Measurements from ENCODE around the gene ZNF341.
"Not testable (repeated sequence)": the region's sequence is repeated elsewhere in the genome, so short reads cannot be mapped to it uniquely, and the experiment has no call there.

ZNF341 gene

DNA sequence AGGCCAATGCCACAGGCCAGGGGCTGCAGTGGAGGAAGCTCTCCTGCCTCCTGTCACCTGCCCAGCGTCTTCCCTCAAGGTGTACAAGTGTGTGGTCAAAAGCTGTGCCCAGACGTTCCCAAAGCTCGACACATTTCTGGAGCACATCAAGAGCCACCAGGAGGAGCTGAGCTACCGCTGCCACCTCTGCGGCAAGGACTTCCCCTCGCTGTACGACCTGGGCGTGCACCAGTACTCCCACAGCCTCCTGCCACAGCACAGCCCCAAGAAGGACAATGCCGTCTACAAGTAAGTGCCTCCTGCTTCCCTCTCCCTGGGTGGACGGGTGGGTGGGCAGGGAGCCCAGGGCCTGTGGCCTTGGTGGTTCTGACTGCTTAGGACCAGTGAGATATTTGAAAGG lies 38.2 kb downstream of the ZNF341 start:
- no peak for DNase-seq (ENCODE audit: low read depth in 2 of 2)

- no peak for DNase-seq (ENCODE audit: low read depth in 2 of 2)
Observed at GRCh38 chr20:33771938-33772337, 40.1 kb downstream of the ZNF341 start.

GRCh38 chr20:33772439-33772838 lies 40.6 kb downstream of the ZNF341 start:
- DNase-seq (ENCODE audit: low read depth in 2 of 2): no peak

DNA sequence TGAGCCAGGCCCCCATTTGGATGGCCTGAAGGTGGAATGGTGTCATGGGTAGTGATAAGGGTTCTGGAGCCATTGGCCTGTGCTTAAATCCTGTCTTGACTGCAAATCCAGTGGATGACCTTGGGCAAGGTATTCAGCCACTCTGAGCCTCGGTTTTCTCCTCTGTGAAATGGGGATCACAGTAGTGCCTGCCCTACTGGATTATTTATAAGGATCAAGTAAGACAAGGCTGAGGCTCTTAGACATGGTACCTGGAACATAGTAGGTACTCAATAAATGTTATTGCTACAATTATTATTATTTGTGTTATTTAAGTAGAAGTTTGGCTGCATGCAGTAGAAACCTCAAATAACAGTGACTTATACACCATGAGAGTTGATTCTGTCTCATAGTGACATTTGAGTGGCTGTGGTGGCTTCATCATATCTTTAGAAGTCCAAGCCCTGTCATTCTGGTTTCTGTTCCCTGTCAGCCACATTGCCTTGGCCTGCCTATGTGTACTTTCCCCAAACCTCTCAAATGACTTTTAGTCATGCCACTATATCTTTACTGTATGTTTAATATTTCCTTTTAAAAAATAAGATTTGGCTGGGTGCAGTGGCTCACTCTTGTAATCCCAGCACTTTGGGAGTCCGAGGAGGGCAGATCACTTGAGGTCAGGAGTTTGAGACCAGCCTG lies 41.8 kb downstream of the ZNF341 start:
- no peak for DNase-seq (ENCODE audit: low read depth in 2 of 2)

DNA sequence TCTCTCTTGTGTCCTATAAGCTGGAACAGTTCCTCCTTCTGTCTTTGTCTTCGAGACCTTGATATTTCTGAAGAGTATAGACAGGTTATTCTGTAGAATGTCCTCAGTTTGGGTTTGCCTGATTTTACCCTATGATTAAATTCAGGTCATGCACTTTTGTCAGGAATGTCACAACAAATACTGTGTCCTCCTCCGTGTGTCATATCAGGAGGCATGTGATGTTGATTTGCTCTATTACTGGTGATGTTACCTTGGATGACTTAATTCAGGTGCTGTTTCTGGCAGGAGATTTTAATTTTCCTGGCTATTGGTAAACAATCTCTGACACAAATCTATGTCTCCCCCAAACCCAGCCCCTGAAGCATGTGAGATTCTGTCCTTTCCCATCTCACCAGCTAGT lies 46.0 kb downstream of the ZNF341 start:
- DNase-seq (ENCODE audit: low read depth in 2 of 2): no peak

DNA sequence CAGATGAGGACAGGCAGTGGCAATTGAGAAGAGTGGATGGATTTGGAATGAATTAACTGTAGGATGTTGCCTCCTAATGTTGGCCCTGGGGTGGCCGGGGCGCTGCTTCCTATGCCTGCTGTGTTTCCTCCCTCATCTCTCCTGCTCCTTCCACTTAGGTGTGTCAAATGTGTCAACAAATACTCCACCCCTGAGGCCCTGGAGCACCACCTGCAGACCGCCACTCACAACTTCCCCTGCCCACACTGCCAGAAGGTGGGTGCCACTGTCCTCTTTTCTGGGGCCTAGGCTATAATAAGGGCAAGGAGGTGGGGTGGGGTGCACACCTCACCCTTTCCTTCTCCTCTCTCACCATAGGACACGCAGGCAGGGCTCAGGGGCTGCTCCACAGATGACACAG lies 49.3 kb downstream of the ZNF341 start:
- DNase-seq (ENCODE audit: low read depth in 2 of 2): no peak

DNA sequence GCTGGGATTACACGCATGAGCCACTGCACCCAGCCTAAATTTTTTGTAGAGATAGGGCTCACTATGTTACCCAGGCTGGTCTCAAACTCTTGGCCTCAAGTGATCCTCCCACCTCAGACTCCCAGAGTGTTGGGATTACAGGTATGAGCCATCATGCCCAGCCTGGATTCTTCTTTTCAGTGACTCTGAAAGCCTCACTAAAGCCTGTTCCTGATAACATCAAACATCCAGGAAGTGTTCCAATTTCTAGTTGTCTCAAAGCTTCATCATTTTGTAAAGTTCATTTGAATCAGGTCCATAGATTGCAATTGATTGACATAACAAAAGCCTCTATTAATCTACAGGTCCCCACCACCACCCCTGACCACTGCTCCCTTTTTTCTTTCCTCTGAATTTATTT lies 50.1 kb downstream of the ZNF341 start:
- DNase-seq (ENCODE audit: low read depth in 2 of 2): no peak

- no peak for DNase-seq (ENCODE audit: low read depth in 2 of 2)
Observed at GRCh38 chr20:33783256-33783655, 51.5 kb downstream of the ZNF341 start.

- no peak for DNase-seq (ENCODE audit: low read depth in 2 of 2)
Observed at GRCh38 chr20:33783818-33784217, 52.0 kb downstream of the ZNF341 start.

DNA sequence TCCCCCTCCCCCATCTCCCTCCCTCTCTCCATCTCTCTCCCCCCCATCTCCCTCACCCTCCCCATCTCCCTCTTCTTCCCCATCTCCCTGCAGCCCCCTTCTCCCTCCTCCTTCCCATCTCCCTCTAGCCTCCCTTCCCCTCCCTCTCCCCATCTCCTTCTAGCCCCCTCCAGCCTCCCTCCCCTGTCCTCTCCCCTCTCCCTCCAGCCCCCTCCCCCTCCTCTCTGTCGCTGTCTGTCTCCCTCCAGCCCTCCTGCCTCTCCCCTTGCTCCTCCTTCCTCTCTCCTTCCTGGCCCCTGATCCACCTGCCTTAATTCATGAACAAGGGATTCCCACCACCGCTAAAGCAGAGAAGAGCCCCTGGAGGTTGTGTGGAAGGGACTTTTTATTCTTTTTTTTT lies 52.4 kb downstream of the ZNF341 start:
- DNase-seq (ENCODE audit: low read depth in 2 of 2): no peak

- no peak for DNase-seq (ENCODE audit: low read depth in 2 of 2)
Observed at GRCh38 chr20:33785503-33785902, 53.7 kb downstream of the ZNF341 start.

- no peak for DNase-seq (ENCODE audit: low read depth in 2 of 2)
Observed at GRCh38 chr20:33787253-33787891, 55.6 kb downstream of the ZNF341 start.

- DNase-seq (ENCODE audit: low read depth in 2 of 2): no peak
Observed at GRCh38 chr20:33788351-33789049, 56.7 kb downstream of the ZNF341 start.

GRCh38 chr20:33789109-33789857 lies 57.5 kb downstream of the ZNF341 start:
- no peak for DNase-seq (ENCODE audit: low read depth in 2 of 2)

GRCh38 chr20:33789858-33790182 lies 58.0 kb downstream of the ZNF341 start:
- DNase-seq (ENCODE audit: low read depth in 2 of 2): no peak

- no peak for DNase-seq (ENCODE audit: low read depth in 2 of 2)
Observed at GRCh38 chr20:33790566-33790965, 58.8 kb downstream of the ZNF341 start.

DNA sequence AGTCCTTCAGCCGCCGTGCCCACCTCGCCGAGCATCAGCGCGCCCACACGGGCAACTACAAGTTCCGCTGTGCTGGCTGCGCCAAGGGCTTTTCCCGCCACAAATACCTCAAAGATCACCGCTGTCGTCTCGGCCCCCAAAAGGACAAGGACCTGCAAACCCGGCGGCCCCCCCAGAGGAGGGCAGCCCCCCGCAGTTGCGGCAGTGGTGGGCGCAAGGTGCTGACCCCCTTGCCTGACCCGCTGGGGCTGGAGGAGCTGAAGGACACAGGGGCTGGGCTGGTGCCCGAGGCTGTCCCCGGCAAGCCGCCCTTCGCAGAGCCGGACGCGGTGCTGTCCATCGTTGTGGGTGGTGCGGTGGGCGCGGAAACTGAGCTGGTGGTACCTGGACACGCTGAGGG lies 59.2 kb downstream of the ZNF341 start:
- DNase-seq (ENCODE audit: low read depth in 2 of 2): no peak

- no peak for DNase-seq (ENCODE audit: low read depth in 2 of 2)
Observed at GRCh38 chr20:33791540-33791939, 59.7 kb downstream of the ZNF341 start.

- peak; percentile 18 to 48 for DNase-seq (ENCODE audit: low read depth in 2 of 2)
Observed at GRCh38 chr20:33791959-33792597, 60.3 kb downstream of the ZNF341 start.

- DNase-seq (ENCODE audit: low read depth in 2 of 2): not testable (repeated sequence)
Observed at GRCh38 chr20:33792598-33792989, 60.8 kb downstream of the ZNF341 start.

DNA sequence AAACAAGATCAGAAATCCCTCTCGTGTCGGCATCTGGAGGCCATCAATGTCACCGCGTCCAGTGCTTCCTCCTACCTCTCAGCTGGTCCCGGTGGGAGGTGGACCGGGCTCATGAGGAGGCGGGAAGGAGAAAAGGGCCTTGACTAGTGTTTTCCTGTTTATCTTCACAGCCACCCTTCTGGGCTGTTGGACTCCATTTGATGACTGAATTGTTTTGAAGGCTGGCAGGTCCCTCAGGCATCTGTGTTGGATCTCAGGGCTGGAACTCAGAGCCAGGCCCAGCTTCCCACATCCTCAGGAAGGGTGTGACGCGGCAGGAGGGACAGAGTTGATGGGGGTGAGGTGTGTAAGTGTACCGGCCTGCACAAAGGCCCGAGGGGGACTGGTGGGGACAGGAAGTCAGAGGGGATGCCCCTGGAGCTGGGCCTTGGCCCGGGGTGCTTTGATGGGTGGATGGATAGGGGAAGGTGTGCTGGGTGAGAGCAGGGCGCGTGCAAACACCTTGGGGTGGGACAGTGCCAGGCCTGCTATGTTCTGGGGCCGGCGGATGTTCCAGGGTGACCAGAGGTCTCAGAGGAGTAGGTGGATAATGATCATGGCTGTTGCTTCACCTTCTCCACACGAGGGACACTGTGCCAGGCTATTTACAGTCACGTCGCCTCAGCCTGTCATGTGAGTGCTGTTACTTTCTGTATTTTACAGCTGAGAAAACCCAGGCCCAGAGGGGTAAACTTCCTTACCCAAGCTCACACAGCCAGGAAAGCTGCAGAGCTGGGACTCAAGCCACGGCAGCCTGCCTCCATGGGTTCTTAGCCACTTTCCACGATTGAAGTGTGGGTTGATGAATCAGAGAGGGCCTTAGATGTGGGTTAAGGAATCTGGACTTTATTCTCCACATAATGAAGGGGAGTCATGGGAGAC lies 61.5 kb downstream of the ZNF341 start:
- DNase-seq (ENCODE audit: low read depth in 2 of 2): no peak
